HUES64 (cell line): ENCODE data around the gene PCDHGA8.
A peak's percentile ranks its signal among the peaks of the same experiment; 100 is the strongest.

ENCODE experiments used
- H3K27ac ChIP-seq: 2 replicates; pipeline ENCODE4 v1.7.0; 2013; ENCODE audit warnings: low read depth, low read length, inconsistent platforms
- H3K27me3 ChIP-seq: 2 replicates; pipeline ENCODE4 v1.6.1; 2013; ENCODE audit warnings: mild to moderate bottlenecking, low read length; ENCODE audit not compliant: insufficient read depth
- H3K36me3 ChIP-seq: 2 replicates; pipeline ENCODE4 v1.6.1; 2013; ENCODE audit warnings: mild to moderate bottlenecking, low read length; ENCODE audit not compliant: insufficient read depth
- H3K4me1 ChIP-seq: 2 replicates; pipeline ENCODE4 v1.6.1; 2013; ENCODE audit warnings: mild to moderate bottlenecking, low read length, moderate library complexity; ENCODE audit not compliant: insufficient read depth
- H3K4me3 ChIP-seq: 2 replicates; pipeline ENCODE4 v1.5.1; 2013; ENCODE audit warnings: mild to moderate bottlenecking, low read length, moderate library complexity
- H3K9ac ChIP-seq: 2 replicates; pipeline ENCODE4 v1.6.1; 2013; ENCODE audit warnings: mild to moderate bottlenecking, low read depth, low read length
- H3K9me3 ChIP-seq: 2 replicates; pipeline ENCODE4 v1.6.1; 2013; ENCODE audit warnings: low read depth, low read length; ENCODE audit not compliant: insufficient read depth
- WGBS: fragments of 150-250, 120-280 bp; methylation state at CpG from one replicate; pipeline ENCODE4 v1.1.7; 2013; ENCODE audit warnings: missing lambda C conversion rate; 5-methylcytosine and 5-hydroxymethylcytosine counted together

The PCDHGA8 gene

GRCh38 chr5:141356133-141356532, 36.3 kb upstream of the PCDHGA8 start:
- peaks cover 4% of the 10 kb centered on the region; the same call in 1 of the 2 replicates for H3K36me3 ChIP-seq
- H3K4me1 ChIP-seq, result no peaks in the 10 kb centered on the region
- H3K9ac ChIP-seq, result no peak overlapping the region
- 89% methylated on average over 5 of the region's 5 CpGs for WGBS
- H3K4me3 ChIP-seq, result no peak overlapping the region
- peaks cover 53% of the 10 kb centered on the region for H3K9me3 ChIP-seq
- H3K27me3 ChIP-seq, result no peaks in the 10 kb centered on the region
- no peak overlapping the region for H3K27ac ChIP-seq

- Histone ChIP-seq H3K9ac (no peak overlapping the region), H3K27ac (no peak overlapping the region), H3K4me1 (no peaks in the 10 kb centered on the region), H3K27me3 (no peaks in the 10 kb centered on the region), H3K36me3 (peaks cover 4% of the 10 kb centered on the region; the same call in 1 of the 2 replicates), H3K9me3 (peaks cover 52% of the 10 kb centered on the region), H3K4me3 (no peak overlapping the region)
- WGBS, result 94% methylated on average over 19 of the region's 19 CpGs
These were observed 35.5 kb upstream of the PCDHGA8 start for GRCh38 chr5:141356950-141357349.

GRCh38 chr5:141359790-141360426, 32.5 kb upstream of the PCDHGA8 start, which contains the start of gene PCDHGB2:
Gene PCDHGB2 (plus strand): TSS chr5:141359994. CDS start chr5:141360136, 142 bp downstream.
- H3K4me1 ChIP-seq, result 0 out of 2 replicates have a peak, but pooled peaks cover 6% of the 10 kb centered on the region
- WGBS, result 93% methylated on average over 24 of the region's 24 CpGs
- H3K27ac ChIP-seq, result no peak within 1 kb of the TSS
- peaks cover 7% of the 10 kb centered on the region; the same call in 1 of the 2 replicates for H3K36me3 ChIP-seq
- H3K9me3 ChIP-seq, result peaks cover 57% of the 10 kb centered on the region
- H3K9ac ChIP-seq, result no peak within 1 kb of the TSS
- H3K4me3 ChIP-seq, result peak within 1 kb of the TSS; percentile 22
- no peaks in the 10 kb centered on the region for H3K27me3 ChIP-seq

GRCh38 chr5:141360685-141361084, 31.7 kb upstream of the PCDHGA8 start:
- Histone ChIP-seq H3K9ac (no peak overlapping the region), H3K4me3 (no peak overlapping the region), H3K4me1 (0 out of 2 replicates have a peak, but pooled peaks cover 6% of the 10 kb centered on the region), H3K36me3 (peaks cover 7% of the 10 kb centered on the region; the same call in 1 of the 2 replicates), H3K27me3 (no peaks in the 10 kb centered on the region), H3K27ac (no peak overlapping the region), H3K9me3 (peaks cover 57% of the 10 kb centered on the region)
- 97% methylated on average over 15 of the region's 15 CpGs for WGBS

- peaks cover 7% of the 10 kb centered on the region; the same call in 1 of the 2 replicates for H3K36me3 ChIP-seq
- peak overlapping the region; percentile 27; the same call in 1 of the 2 replicates for H3K4me3 ChIP-seq
- H3K27me3 ChIP-seq, result no peaks in the 10 kb centered on the region
- 0 out of 2 replicates have a peak, but pooled peaks cover 6% of the 10 kb centered on the region for H3K4me1 ChIP-seq
- peaks cover 60% of the 10 kb centered on the region for H3K9me3 ChIP-seq
- H3K9ac ChIP-seq, result no peak overlapping the region
- no peak overlapping the region for H3K27ac ChIP-seq
These were observed 29.7 kb upstream of the PCDHGA8 start for GRCh38 chr5:141362719-141363118.

GRCh38 chr5:141363952-141364660, 28.3 kb upstream of the PCDHGA8 start, which contains the start of gene PCDHGA5:
Gene PCDHGA5 (plus strand): TSS chr5:141364162. CDS start chr5:141364331, 169 bp downstream.
- no peak within 1 kb of the TSS for H3K4me3 ChIP-seq

GRCh38 chr5:141366016-141366896, 26.2 kb upstream of the PCDHGA8 start:
- Histone ChIP-seq H3K4me1 (0 out of 2 replicates have a peak, but pooled peaks cover 6% of the 10 kb centered on the region), H3K9ac (no peak overlapping the region), H3K4me3 (no peak overlapping the region), H3K27ac (no peak overlapping the region), H3K36me3 (0 out of 2 replicates have a peak, but pooled peaks cover 3% of the 10 kb centered on the region), H3K9me3 (peaks cover 71% of the 10 kb centered on the region), H3K27me3 (no peaks in the 10 kb centered on the region)
- 97% methylated on average over 46 of the region's 46 CpGs for WGBS

More at GRCh38 chr5:141363952-141364660, 28.3 kb upstream of the PCDHGA8 start, which contains the start of gene PCDHGA5:
- 0 out of 2 replicates have a peak, but pooled peaks cover 6% of the 10 kb centered on the region for H3K4me1 ChIP-seq
- no peak within 1 kb of the TSS for H3K27ac ChIP-seq
- peaks cover 7% of the 10 kb centered on the region; the same call in 1 of the 2 replicates for H3K36me3 ChIP-seq
- WGBS, result 97% methylated on average over 33 of the region's 34 CpGs
- no peaks in the 10 kb centered on the region for H3K27me3 ChIP-seq
- no peak within 1 kb of the TSS for H3K9ac ChIP-seq
- peaks cover 64% of the 10 kb centered on the region for H3K9me3 ChIP-seq

GRCh38 chr5:141369994-141370848, 22.2 kb upstream of the PCDHGA8 start, which contains the start of gene PCDHGB3:
Gene PCDHGB3 (plus strand): TSS chr5:141370242. CDS start chr5:141370395, 153 bp downstream.
- H3K4me3 ChIP-seq, result no peak within 1 kb of the TSS

GRCh38 chr5:141371572-141372475, 20.6 kb upstream of the PCDHGA8 start:
- WGBS, result 96% methylated on average over 69 of the region's 69 CpGs
- no peaks in the 10 kb centered on the region for H3K4me1 ChIP-seq
- H3K9me3 ChIP-seq, result peaks cover 68% of the 10 kb centered on the region
- no peak overlapping the region for H3K27ac ChIP-seq
- no peaks in the 10 kb centered on the region for H3K36me3 ChIP-seq
- no peaks in the 10 kb centered on the region for H3K27me3 ChIP-seq
- H3K4me3 ChIP-seq, result no peak overlapping the region
- H3K9ac ChIP-seq, result no peak overlapping the region

More at GRCh38 chr5:141369994-141370848, 22.2 kb upstream of the PCDHGA8 start, which contains the start of gene PCDHGB3:
- peaks cover 74% of the 10 kb centered on the region for H3K9me3 ChIP-seq
- 94% methylated on average over 32 of the region's 32 CpGs for WGBS
- H3K27ac ChIP-seq, result no peak within 1 kb of the TSS
- no peaks in the 10 kb centered on the region for H3K36me3 ChIP-seq
- no peaks in the 10 kb centered on the region for H3K4me1 ChIP-seq
- no peaks in the 10 kb centered on the region for H3K27me3 ChIP-seq
- no peak within 1 kb of the TSS for H3K9ac ChIP-seq
